Lower lobe of right lung (tissue), 2 donors: Measurements from ENCODE around the gene GFRA4. TPM values are rescaled to one million over a fixed set of nuclear protein-coding genes. Genes with fewer than 3 reads are reported as not detected.

ENCODE experiments used
- ATAC-seq, 2 donors: fragments of 200-7000 bp; cut with Tn5 transposase; one replicate each; pipeline ENCODE4 v1.9.1; 2020 to 2022; ENCODE audit warnings: mild to moderate bottlenecking in 2 of 2, moderate library complexity in 2 of 2
- DNase-seq: peaks from one replicate; pipeline ENCODE4 v3.0.0-alpha.2; 2020
- H3K27ac ChIP-seq: fragments of 200-600 bp; one replicate; pipeline ENCODE4 v1.8.0; 2022
- H3K27me3 ChIP-seq: fragments of 200-600 bp; one replicate; pipeline ENCODE4 v1.8.0; 2022; ENCODE audit warnings: low read depth
- H3K36me3 ChIP-seq: fragments of 200-600 bp; one replicate; pipeline ENCODE4 v1.8.0; 2022; ENCODE audit warnings: mild to moderate bottlenecking
- H3K4me1 ChIP-seq: fragments of 200-600 bp; one replicate; pipeline ENCODE4 v1.8.0; 2022
- H3K4me3 ChIP-seq: fragments of 200-600 bp; one replicate; pipeline ENCODE4 v1.8.0; 2022; ENCODE audit warnings: mild to moderate bottlenecking
- H3K9me3 ChIP-seq: fragments of 200-600 bp; one replicate; pipeline ENCODE4 v1.8.0; 2022
- CTCF ChIP-seq: fragments of 200-600 bp; IDR thresholded peaks from one replicate; pipeline ENCODE4 v1.8.0; 2022; ENCODE audit warnings: antibody characterized with exemption, mild to moderate bottlenecking
- intact Hi-C: fragments of 100-400 bp; cut with DNase I; formaldehyde crosslinking; loops from one replicate; pipeline ENCODE4 v1.11.0; 2022
- total RNA-seq: library from RNA; stranded (reverse); fragmentation: NEBNext Ultra II Directional; extraction: Animal tissue kit (Norgen Biotek cat#: 25700); gene quantifications from one replicate; pipeline ENCODE4 v1.2.1, GENCODE V29; 2021
- donor health status: DM: no; HTN: yes; CAD: no; lungs with severe emphysema.

Gene GFRA4
- total RNA-seq, 1 donor from 2014 or later, result not detected

- DNase-seq, result no peak
- intact Hi-C loops, result no loop called here
- ATAC-seq, result no peak
- no peak for TF ChIP-seq CTCF
- H3K4me1 ChIP-seq, result no peaks in the 10 kb centered on the region
- H3K27me3 ChIP-seq, result no peaks in the 10 kb centered on the region
- H3K9me3 ChIP-seq, result no peaks in the 10 kb centered on the region
- H3K4me3 ChIP-seq, result no peak overlapping the region
- H3K36me3 ChIP-seq, result peaks cover 21% of the 10 kb centered on the region
- H3K27ac ChIP-seq, result no peak overlapping the region
These were observed 10.3 kb downstream of the GFRA4 start for GRCh38 chr20:3652676-3653596.

GRCh38 chr20:3652221-3652620 lies 11.0 kb downstream of the GFRA4 start:
- Histone ChIP-seq H3K4me3 (no peak overlapping the region), H3K9me3 (no peaks in the 10 kb centered on the region), H3K27me3 (no peaks in the 10 kb centered on the region), H3K4me1 (no peaks in the 10 kb centered on the region), H3K27ac (no peak overlapping the region), H3K36me3 (peaks cover 28% of the 10 kb centered on the region)
- ATAC-seq (no peak), DNase-seq (no peak)
- intact Hi-C loops, result no loop called here
- no peak for TF ChIP-seq CTCF

GRCh38 chr20:3651204-3651962 lies 11.8 kb downstream of the GFRA4 start:
- Histone ChIP-seq H3K4me3 (no peak overlapping the region), H3K4me1 (no peaks in the 10 kb centered on the region), H3K27me3 (no peaks in the 10 kb centered on the region), H3K9me3 (no peaks in the 10 kb centered on the region), H3K36me3 (peaks cover 37% of the 10 kb centered on the region), H3K27ac (no peak overlapping the region)
- ATAC-seq (no peak), DNase-seq (no peak)
- TF ChIP-seq CTCF, result no peak
- intact Hi-C loops, result no loop called here

- intact Hi-C loops, result no loop called here
- DNase-seq (no peak), ATAC-seq (no peak)
- Histone ChIP-seq H3K4me1 (no peaks in the 10 kb centered on the region), H3K36me3 (peaks cover 60% of the 10 kb centered on the region), H3K27me3 (no peaks in the 10 kb centered on the region), H3K27ac (no peak overlapping the region), H3K9me3 (no peaks in the 10 kb centered on the region), H3K4me3 (no peak overlapping the region)
- no peak for TF ChIP-seq CTCF
These were observed 14.2 kb downstream of the GFRA4 start for GRCh38 chr20:3648951-3649350.

GRCh38 chr20:3647473-3647872 lies 15.7 kb downstream of the GFRA4 start:
- ATAC-seq (no peak), DNase-seq (no peak)
- intact Hi-C loops, result no loop called here
- H3K9me3 ChIP-seq, result no peaks in the 10 kb centered on the region
- TF ChIP-seq CTCF, result no peak
- H3K27me3 ChIP-seq, result no peaks in the 10 kb centered on the region
- peaks cover 72% of the 10 kb centered on the region for H3K36me3 ChIP-seq
- no peak overlapping the region for H3K27ac ChIP-seq
- no peak overlapping the region for H3K4me3 ChIP-seq
- no peaks in the 10 kb centered on the region for H3K4me1 ChIP-seq
